ENCODE results near the gene HSPG2. TPM values are rescaled to one million over a fixed set of nuclear protein-coding genes. Genes with fewer than 3 reads are reported as not detected.

The HSPG2 gene
- total RNA-seq, 1 donor from 2014 or later = 1,732 TPM

GRCh38 chr1:21899987-21900386 is 37.1 kb downstream of the HSPG2 start:
- Mint-ChIP-seq H3K36me3 (ENCODE audit: low read depth, unreplicated experiment) (peaks cover 35% of the 10 kb centered on the region), H3K27ac (ENCODE audit: unreplicated experiment) (peak overlapping the region; percentile 92), H3K4me1 (ENCODE audit: unreplicated experiment) (peaks cover 73% of the 10 kb centered on the region)

GRCh38 chr1:21899267-21899810 is 37.8 kb downstream of the HSPG2 start:
- Mint-ChIP-seq H3K36me3 (ENCODE audit: low read depth, unreplicated experiment) (peaks cover 32% of the 10 kb centered on the region), H3K27me3 (ENCODE audit: unreplicated experiment) (peaks cover 27% of the 10 kb centered on the region), H3K4me1 (ENCODE audit: unreplicated experiment) (peaks cover 70% of the 10 kb centered on the region), H3K27ac (ENCODE audit: unreplicated experiment) (peak overlapping the region; percentile 98), H3K9me3 (ENCODE audit: unreplicated experiment) (no peaks in the 10 kb centered on the region), H3K4me3 (ENCODE audit: unreplicated experiment) (no peak overlapping the region)
- no peak for DNase-seq (ENCODE audit: low spot score)
- TF ChIP-seq, protein P1, sequence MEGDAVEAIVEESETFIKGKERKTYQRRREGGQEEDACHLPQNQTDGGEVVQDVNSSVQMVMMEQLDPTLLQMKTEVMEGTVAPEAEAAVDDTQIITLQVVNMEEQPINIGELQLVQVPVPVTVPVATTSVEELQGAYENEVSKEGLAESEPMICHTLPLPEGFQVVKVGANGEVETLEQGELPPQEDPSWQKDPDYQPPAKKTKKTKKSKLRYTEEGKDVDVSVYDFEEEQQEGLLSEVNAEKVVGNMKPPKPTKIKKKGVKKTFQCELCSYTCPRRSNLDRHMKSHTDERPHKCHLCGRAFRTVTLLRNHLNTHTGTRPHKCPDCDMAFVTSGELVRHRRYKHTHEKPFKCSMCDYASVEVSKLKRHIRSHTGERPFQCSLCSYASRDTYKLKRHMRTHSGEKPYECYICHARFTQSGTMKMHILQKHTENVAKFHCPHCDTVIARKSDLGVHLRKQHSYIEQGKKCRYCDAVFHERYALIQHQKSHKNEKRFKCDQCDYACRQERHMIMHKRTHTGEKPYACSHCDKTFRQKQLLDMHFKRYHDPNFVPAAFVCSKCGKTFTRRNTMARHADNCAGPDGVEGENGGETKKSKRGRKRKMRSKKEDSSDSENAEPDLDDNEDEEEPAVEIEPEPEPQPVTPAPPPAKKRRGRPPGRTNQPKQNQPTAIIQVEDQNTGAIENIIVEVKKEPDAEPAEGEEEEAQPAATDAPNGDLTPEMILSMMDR (IDR thresholded peaks at IDR 0.05; ENCODE audit: unreplicated experiment) = no peak

More at GRCh38 chr1:21899987-21900386, 37.1 kb downstream of the HSPG2 start:
- Mint-ChIP-seq H3K9me3 (ENCODE audit: unreplicated experiment) (no peaks in the 10 kb centered on the region), H3K27me3 (ENCODE audit: unreplicated experiment) (peaks cover 30% of the 10 kb centered on the region), H3K4me3 (ENCODE audit: unreplicated experiment) (peak overlapping the region; percentile 66)
- DNase-seq (ENCODE audit: low spot score) = peak; percentile 57
- TF ChIP-seq, protein P1 (IDR thresholded peaks at IDR 0.05; ENCODE audit: unreplicated experiment) = no peak

DNA sequence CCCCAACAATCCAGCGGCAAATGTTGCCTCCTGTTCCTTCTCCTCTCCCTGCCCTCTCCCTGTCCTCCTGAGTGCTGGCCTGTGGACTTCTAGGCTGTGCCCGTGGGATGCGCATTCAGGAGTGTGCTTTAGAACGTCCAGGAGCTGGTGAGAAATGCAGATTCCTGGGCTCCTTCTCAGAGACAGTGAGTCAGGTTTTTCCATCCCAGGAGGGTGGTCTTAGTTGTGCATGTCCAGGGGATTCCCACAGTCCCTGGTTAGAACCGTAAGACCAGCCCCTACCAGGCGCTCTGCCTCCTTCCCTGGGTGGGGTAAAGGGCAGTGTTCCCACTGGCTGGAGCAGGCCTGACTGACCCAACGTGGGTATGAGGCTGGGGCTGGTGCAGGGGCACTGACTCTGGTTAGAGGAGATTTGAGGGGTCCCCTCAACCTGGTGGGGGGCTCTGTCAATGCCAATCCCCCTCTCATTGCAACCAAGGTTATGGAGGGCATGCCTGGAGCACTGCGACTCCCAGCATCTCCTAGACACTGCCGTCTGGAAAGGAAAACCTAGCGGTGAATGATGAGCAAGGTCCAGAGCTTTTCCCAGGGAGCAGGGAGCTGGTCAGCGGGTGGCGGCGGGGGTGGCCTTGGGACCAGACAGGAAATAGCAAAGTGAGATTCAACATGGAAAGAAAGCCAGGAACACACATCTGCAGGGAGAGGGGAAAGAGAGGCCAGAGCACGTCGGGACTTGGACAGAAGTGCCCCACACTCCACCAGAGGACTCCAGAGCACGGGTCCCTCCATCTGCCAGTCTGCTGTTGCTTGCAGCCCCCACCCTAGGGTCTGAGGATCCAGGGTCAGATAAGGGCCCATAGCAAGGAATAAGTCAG is 38.5 kb downstream of the HSPG2 start:
- no peak for DNase-seq (ENCODE audit: low spot score)
- Mint-ChIP-seq H3K4me1 (ENCODE audit: unreplicated experiment) (peaks cover 68% of the 10 kb centered on the region), H3K27ac (ENCODE audit: unreplicated experiment) (peak overlapping the region; percentile 98), H3K4me3 (ENCODE audit: unreplicated experiment) (peak overlapping the region; percentile 60), H3K9me3 (ENCODE audit: unreplicated experiment) (no peaks in the 10 kb centered on the region), H3K36me3 (ENCODE audit: low read depth, unreplicated experiment) (peaks cover 33% of the 10 kb centered on the region), H3K27me3 (ENCODE audit: unreplicated experiment) (peaks cover 31% of the 10 kb centered on the region)
- TF ChIP-seq, protein P1 (IDR thresholded peaks at IDR 0.05; ENCODE audit: unreplicated experiment) = no peak

- no peaks in the 10 kb centered on the region for H3K9me3 Mint-ChIP-seq (ENCODE audit: unreplicated experiment)
- peak overlapping the region; percentile 60 for H3K4me3 Mint-ChIP-seq (ENCODE audit: unreplicated experiment)
- DNase-seq (ENCODE audit: low spot score) = no peak
- TF ChIP-seq, protein P1 (IDR thresholded peaks at IDR 0.05; ENCODE audit: unreplicated experiment) = no peak
- H3K27ac Mint-ChIP-seq (ENCODE audit: unreplicated experiment) = peak overlapping the region; percentile 98
- peaks cover 38% of the 10 kb centered on the region for H3K36me3 Mint-ChIP-seq (ENCODE audit: low read depth, unreplicated experiment)
- H3K27me3 Mint-ChIP-seq (ENCODE audit: unreplicated experiment) = peaks cover 30% of the 10 kb centered on the region
- peaks cover 67% of the 10 kb centered on the region for H3K4me1 Mint-ChIP-seq (ENCODE audit: unreplicated experiment)
Observed at GRCh38 chr1:21897844-21898243, 39.3 kb downstream of the HSPG2 start.
